PC-3 (cell line): ENCODE measurements around the gene ABL2. TPM values are rescaled to one million over a fixed set of nuclear protein-coding genes. Genes with fewer than 3 reads are reported as not detected.

Experiments
- ATAC-seq: fragments of 200-7000 bp; cut with Tn5 transposase; 2 replicates; pipeline ENCODE4 v1.9.1; 2020; ENCODE audit warnings: mild to moderate bottlenecking, moderate library complexity
- BruUV-seq: library from RNA; stranded (reverse); fragments of 400-500 nt; replicated peaks from 2 replicates; lab custom pipeline; 2021; lab: Mats Ljungman, UMichigan
- CTCF ChIA-PET: fragments of 300-600 bp; sonication (Branson Sonifier 250); formaldehyde crosslinking; loops from one replicate; lab custom pipeline; 2022; ENCODE audit warnings: antibody characterized with exemption; lab: Charles Lee
- POLR2A ChIA-PET: fragments of 300-600 bp; sonication (Branson Sonifier 250); formaldehyde crosslinking; loops from one replicate; lab custom pipeline; 2022; ENCODE audit warnings: antibody characterized with exemption; ENCODE audit not compliant: unreplicated experiment; lab: Charles Lee
- DNase-seq: peaks from one replicate; pipeline ENCODE4 v3.0.0-alpha.2; 2015
- H2AFZ ChIP-seq: fragments of 300-600 bp; sonication (generic); 2 replicates; pipeline ENCODE4 v1.6.0; 2016; ENCODE audit warnings: antibody characterized with exemption, low read length
- H3F3A ChIP-seq: fragments of 300-600 bp; sonication (generic); one replicate; pipeline ENCODE4 v1.6.0; 2017; ENCODE audit warnings: antibody characterized with exemption, low read length, control low read depth, mild to moderate bottlenecking; ENCODE audit not compliant: unreplicated experiment
- H3K27ac ChIP-seq: fragments of 300-600 bp; sonication (generic); 2 replicates; pipeline ENCODE4 v1.5.1; 2016; ENCODE audit warnings: mild to moderate bottlenecking, low read length
- H3K27me3 ChIP-seq: fragments of 300-600 bp; sonication (generic); 2 replicates; pipeline ENCODE4 v1.6.1; 2016; ENCODE audit warnings: low read length, mixed read lengths
- H3K36me3 ChIP-seq: fragments of 300-600 bp; sonication (generic); 2 replicates; pipeline ENCODE4 v1.6.1; 2016; ENCODE audit warnings: low read depth, mixed run types, low read length, mixed read lengths
- H3K4me1 ChIP-seq: fragments of 300-600 bp; sonication (generic); 2 replicates; pipeline ENCODE4 v1.5.1; 2016; ENCODE audit warnings: low read length; ENCODE audit not compliant: insufficient read depth
- H3K4me2 ChIP-seq: fragments of 300-600 bp; sonication (generic); 2 replicates; pipeline ENCODE4 v1.6.0; 2016; ENCODE audit warnings: low read length
- H3K4me3 ChIP-seq: fragments of 300-600 bp; sonication (generic); 2 replicates; pipeline ENCODE4 v1.5.1; 2016; ENCODE audit warnings: mild to moderate bottlenecking, low read length, mixed read lengths
- H3K79me2 ChIP-seq: fragments of 300-600 bp; sonication (generic); 2 replicates; pipeline ENCODE4 v1.6.1; 2017; ENCODE audit warnings: low read length, mixed read lengths
- H3K9ac ChIP-seq: fragments of 300-600 bp; sonication (generic); 2 replicates; pipeline ENCODE4 v1.6.0; 2016; ENCODE audit warnings: mild to moderate bottlenecking, low read length
- H3K9me2 ChIP-seq: fragments of 300-600 bp; sonication (generic); replicated peaks from 2 replicates; pipeline ENCODE4 v1.6.1; 2016; ENCODE audit warnings: mixed run types, low read length, mixed read lengths
- H3K9me3 ChIP-seq: fragments of 300-600 bp; sonication (generic); 2 replicates; pipeline ENCODE4 v1.6.1; 2016; ENCODE audit warnings: low read length, mixed read lengths
- H4K20me1 ChIP-seq: fragments of 300-600 bp; sonication (generic); 2 replicates; pipeline ENCODE4 v1.6.1; 2016; ENCODE audit warnings: low read length, mixed read lengths
- EZH2 ChIP-seq: fragments of 300-600 bp; sonication (generic); IDR thresholded peaks from one replicate; pipeline ENCODE4 v1.6.1; 2017; ENCODE audit warnings: antibody characterized with exemption, mild to moderate bottlenecking, low read length; ENCODE audit not compliant: unreplicated experiment
- EZH2phosphoT487 ChIP-seq: fragments of 300-600 bp; sonication (generic); IDR thresholded peaks from 2 replicates; pipeline ENCODE4 v1.6.1; 2018; ENCODE audit warnings: mild to moderate bottlenecking, antibody characterized with exemption, low read length, borderline replicate concordance
- intact Hi-C: fragments of 100-400 bp; cut with micrococcal nuclease; formaldehyde crosslinking; loops from 2 replicates; pipeline ENCODE4 v1.9.0; 2023
- total RNA-seq: library from RNA; depleted of rRNA; stranded (reverse); fragments of >200 nt; gene quantifications from 2 replicates; pipeline ENCODE4 v1.2.3, GENCODE V29; 2014
- TF ChIP-seq, protein P1 (sequence below): fragments of 300-600 bp; sonication (generic); conservative IDR thresholded peaks from 2 replicates; pipeline ENCODE4 v1.5.1; 2017; ENCODE audit warnings: antibody characterized with exemption, low read depth, mild to moderate bottlenecking, low read length

ABL2 gene
- total RNA-seq, 1 experiment from 2014 or later: 15.9 TPM

DNA sequence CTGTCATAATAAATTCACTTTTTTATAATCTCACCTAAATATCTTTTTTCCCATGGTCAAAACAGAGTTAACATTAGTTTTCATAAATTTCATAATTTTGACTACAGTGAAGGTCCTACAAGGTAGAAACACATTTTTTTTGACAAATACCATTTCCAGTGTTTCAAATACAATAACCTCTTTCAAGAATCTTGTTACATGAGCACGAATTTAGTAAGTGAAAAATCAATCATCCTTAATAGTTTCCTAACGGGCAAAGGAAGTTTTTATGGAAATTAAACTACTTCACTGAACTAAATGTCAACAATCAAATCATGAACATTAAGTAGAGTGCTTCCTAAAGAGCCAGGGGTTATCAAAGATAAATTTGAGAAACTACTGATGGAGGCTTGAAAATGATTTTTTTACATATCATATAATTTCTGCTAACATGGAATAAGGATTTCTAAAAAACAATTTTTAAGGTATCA is 35.4 kb downstream of the ABL2 start:
- BruUV-seq: no TSS peak
- ChIA-PET CTCF (interaction anchor here (1.4 kb wide), 1 partner anchor 73 kb away, joined by 4 read pairs; no protein-coding TSS in a partner anchor), POLR2A (no interaction called here)

DNA sequence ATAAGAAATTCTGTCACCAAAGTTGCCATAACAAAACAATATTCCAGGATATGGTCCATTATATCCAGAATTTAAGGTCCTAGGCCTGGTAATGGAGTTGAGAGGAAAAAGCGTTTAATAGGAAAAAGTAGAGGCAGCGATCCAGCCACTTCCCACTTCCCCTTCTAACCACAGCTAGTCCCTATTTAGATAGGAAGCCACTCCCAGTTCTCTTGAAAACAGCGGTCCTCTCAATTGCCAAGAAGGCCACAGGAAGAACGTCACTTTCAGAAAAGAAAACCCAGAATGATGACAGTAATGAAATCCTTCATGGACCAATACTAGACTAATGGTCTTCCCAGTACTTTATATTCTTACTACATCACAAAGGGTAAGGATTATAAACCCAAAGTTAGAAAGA is 38.6 kb downstream of the ABL2 start:
- no peak overlapping the region for H2AFZ ChIP-seq
- H3K4me1 ChIP-seq: peaks cover 8% of the 10 kb centered on the region; the same call in 1 of the 2 replicates
- ChIA-PET POLR2A (no interaction called here), CTCF (no interaction called here)
- H3K9me3 ChIP-seq: no peaks in the 10 kb centered on the region
- DNase-seq (no peak), ATAC-seq (no peak)
- no peaks in the 10 kb centered on the region for H3K27me3 ChIP-seq
- no peaks in the 10 kb centered on the region for H3K9me2 ChIP-seq
- BruUV-seq: no TSS peak
- no peak overlapping the region for H3K4me2 ChIP-seq
- no peak overlapping the region for H3K27ac ChIP-seq
- intact Hi-C loops: no loop called here
- no peak overlapping the region for H3K9ac ChIP-seq
- no peak overlapping the region for H3K4me3 ChIP-seq
- no peaks in the 10 kb centered on the region for H3F3A ChIP-seq
- TF ChIP-seq EZH2: no peak
- TF ChIP-seq, protein P1, sequence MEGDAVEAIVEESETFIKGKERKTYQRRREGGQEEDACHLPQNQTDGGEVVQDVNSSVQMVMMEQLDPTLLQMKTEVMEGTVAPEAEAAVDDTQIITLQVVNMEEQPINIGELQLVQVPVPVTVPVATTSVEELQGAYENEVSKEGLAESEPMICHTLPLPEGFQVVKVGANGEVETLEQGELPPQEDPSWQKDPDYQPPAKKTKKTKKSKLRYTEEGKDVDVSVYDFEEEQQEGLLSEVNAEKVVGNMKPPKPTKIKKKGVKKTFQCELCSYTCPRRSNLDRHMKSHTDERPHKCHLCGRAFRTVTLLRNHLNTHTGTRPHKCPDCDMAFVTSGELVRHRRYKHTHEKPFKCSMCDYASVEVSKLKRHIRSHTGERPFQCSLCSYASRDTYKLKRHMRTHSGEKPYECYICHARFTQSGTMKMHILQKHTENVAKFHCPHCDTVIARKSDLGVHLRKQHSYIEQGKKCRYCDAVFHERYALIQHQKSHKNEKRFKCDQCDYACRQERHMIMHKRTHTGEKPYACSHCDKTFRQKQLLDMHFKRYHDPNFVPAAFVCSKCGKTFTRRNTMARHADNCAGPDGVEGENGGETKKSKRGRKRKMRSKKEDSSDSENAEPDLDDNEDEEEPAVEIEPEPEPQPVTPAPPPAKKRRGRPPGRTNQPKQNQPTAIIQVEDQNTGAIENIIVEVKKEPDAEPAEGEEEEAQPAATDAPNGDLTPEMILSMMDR: no peak
- no peak for TF ChIP-seq EZH2phosphoT487
- H3K79me2 ChIP-seq: peaks cover 33% of the 10 kb centered on the region
- H4K20me1 ChIP-seq: no peaks in the 10 kb centered on the region
- no peaks in the 10 kb centered on the region for H3K36me3 ChIP-seq

More for the DNA sequence above, 35.4 kb downstream of the ABL2 start:
- TF ChIP-seq, protein P1: no peak
- no peak for TF ChIP-seq EZH2phosphoT487
- no peak for TF ChIP-seq EZH2
- ATAC-seq (no peak), DNase-seq (no peak)
- no peaks in the 10 kb centered on the region for H4K20me1 ChIP-seq
- no peak overlapping the region for H2AFZ ChIP-seq
- no peak overlapping the region for H3K9ac ChIP-seq
- intact Hi-C loops: loop anchor here (1.0 to 2.0 kb wide), 2 partner anchors 73 to 115 kb away; no protein-coding TSS in a partner anchor
- no peak overlapping the region for H3K4me3 ChIP-seq
- H3K4me2 ChIP-seq: no peak overlapping the region
- H3F3A ChIP-seq: no peaks in the 10 kb centered on the region
- H3K9me3 ChIP-seq: no peaks in the 10 kb centered on the region
- H3K36me3 ChIP-seq: no peaks in the 10 kb centered on the region
- no peaks in the 10 kb centered on the region for H3K27me3 ChIP-seq
- no peak overlapping the region for H3K27ac ChIP-seq
- H3K4me1 ChIP-seq: peaks cover 8% of the 10 kb centered on the region; the same call in 1 of the 2 replicates
- peaks cover 25% of the 10 kb centered on the region for H3K79me2 ChIP-seq
- H3K9me2 ChIP-seq: no peaks in the 10 kb centered on the region

DNA sequence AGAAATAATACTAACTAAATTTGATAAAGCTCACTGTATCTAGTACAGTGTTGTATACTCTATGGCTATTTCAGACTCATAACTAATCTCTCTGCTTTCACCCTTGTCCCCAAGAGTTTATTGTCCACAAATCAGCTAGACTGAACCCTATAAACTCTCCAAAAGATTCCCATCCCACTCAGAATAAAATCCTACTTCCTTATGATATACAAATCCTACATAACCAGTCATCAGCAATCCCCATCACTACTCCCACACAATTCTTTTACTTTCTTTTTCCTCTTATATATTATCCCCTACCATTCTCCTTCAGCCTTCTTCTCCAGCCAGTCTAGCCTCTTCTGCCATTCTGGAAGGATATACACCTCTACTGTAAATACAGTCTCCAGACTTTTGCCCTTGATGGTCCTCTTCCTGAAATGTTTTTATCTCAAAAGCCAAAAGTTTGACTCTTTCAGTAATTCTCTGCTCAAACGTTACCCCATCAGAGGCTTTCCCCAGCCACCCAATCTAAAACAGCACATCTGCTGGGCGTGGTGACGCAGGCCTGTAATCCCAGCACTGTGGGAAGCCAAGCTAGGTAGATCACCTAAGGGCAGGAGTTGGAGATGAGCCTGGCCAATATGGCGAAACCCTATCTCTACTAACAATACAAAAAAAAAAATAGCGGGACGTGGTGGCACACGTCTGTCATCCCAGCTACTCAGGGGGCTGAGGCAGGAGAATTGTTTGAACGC is 41.6 kb downstream of the ABL2 start:
- no peak overlapping the region for H2AFZ ChIP-seq
- H3K4me2 ChIP-seq: no peak overlapping the region
- H3K36me3 ChIP-seq: no peaks in the 10 kb centered on the region
- ATAC-seq (no peak), DNase-seq (no peak)
- TF ChIP-seq EZH2: no peak
- TF ChIP-seq, protein P1: no peak
- no peaks in the 10 kb centered on the region for H3K9me3 ChIP-seq
- ChIA-PET CTCF (no interaction called here), POLR2A (no interaction called here)
- H3K27me3 ChIP-seq: no peaks in the 10 kb centered on the region
- BruUV-seq: no TSS peak
- H4K20me1 ChIP-seq: no peaks in the 10 kb centered on the region
- peaks cover 28% of the 10 kb centered on the region for H3K79me2 ChIP-seq
- no peaks in the 10 kb centered on the region for H3F3A ChIP-seq
- peaks cover 3% of the 10 kb centered on the region; the same call in 1 of the 2 replicates for H3K4me1 ChIP-seq
- intact Hi-C loops: no loop called here
- no peak overlapping the region for H3K27ac ChIP-seq
- H3K9me2 ChIP-seq: no peaks in the 10 kb centered on the region
- H3K9ac ChIP-seq: no peak overlapping the region
- H3K4me3 ChIP-seq: no peak overlapping the region
